GM23338 (cell line): ENCODE results near the gene KCNJ10. TPM values are rescaled to one million over a fixed set of nuclear protein-coding genes. Genes with fewer than 3 reads are reported as not detected.

ENCODE experiments used
- EZH2 ChIP-seq: fragments of 200-600 bp; sonication (generic); IDR thresholded peaks from one replicate; pipeline ENCODE4 v1.8.0; 2017; ENCODE audit warnings: antibody characterized with exemption, mild to moderate bottlenecking, low read depth; ENCODE audit not compliant: unreplicated experiment
- EZH2phosphoT487 ChIP-seq: fragments of 200-600 bp; sonication (generic); IDR thresholded peaks from one replicate; pipeline ENCODE4 v1.8.1; 2018; ENCODE audit warnings: antibody characterized with exemption; ENCODE audit not compliant: unreplicated experiment
- JUNB ChIP-seq: IDR thresholded peaks from one replicate; pipeline ENCODE4 v1.6.1; 2016; ENCODE audit warnings: antibody characterized with exemption; ENCODE audit not compliant: unreplicated experiment
- POLR2AphosphoS5 ChIP-seq: IDR thresholded peaks from 2 replicates; pipeline ENCODE4 v1.6.1; 2016; ENCODE audit warnings: antibody characterized with exemption, low read depth
- ZNF114 ChIP-seq: fragments of 250-450 bp; sonication (Bioruptor Pico); IDR thresholded peaks from 2 replicates; pipeline ENCODE4 v1.5.0; 2020; ENCODE audit warnings: mild to moderate bottlenecking, moderate library complexity
- ZNF331 ChIP-seq: fragments of 250-450 bp; sonication (Bioruptor Pico); IDR thresholded peaks from 2 replicates; pipeline ENCODE4 v1.5.0; 2020; ENCODE audit warnings: low read depth, mild to moderate bottlenecking, moderate library complexity
- polyA plus RNA-seq: library from polyadenylated mRNA; unstranded; fragments of >200 nt; fragmentation: Nextera tagmentation; extraction: Ambion mirVana; gene quantifications from 2 replicates; pipeline ENCODE4 v1.2.1, GENCODE V29; 2016
- total RNA-seq: library from RNA; depleted of rRNA; stranded (reverse); fragments of >200 nt; shearing (Covaris generic); gene quantifications from 2 replicates; pipeline ENCODE4 v1.2.3, GENCODE V29; 2014
- TF ChIP-seq, protein P1 (sequence below): fragments of 250-450 bp; sonication (Bioruptor Pico); IDR thresholded peaks from 2 replicates; pipeline ENCODE4 v1.5.0; 2020; ENCODE audit warnings: mild to moderate bottlenecking, moderate library complexity
- TF ChIP-seq, protein P2 (sequence below): IDR thresholded peaks from 2 replicates; pipeline ENCODE4 v1.6.1; 2016; ENCODE audit warnings: antibody characterized with exemption
- TF ChIP-seq, protein P3 (sequence below): IDR thresholded peaks from one replicate; pipeline ENCODE4 v1.6.1; 2018; ENCODE audit warnings: antibody characterized with exemption; ENCODE audit not compliant: unreplicated experiment

The KCNJ10 gene
- total and polyA plus RNA-seq, 2 experiments from 2014 or later, result 1.4 to 2.8 TPM

DNA sequence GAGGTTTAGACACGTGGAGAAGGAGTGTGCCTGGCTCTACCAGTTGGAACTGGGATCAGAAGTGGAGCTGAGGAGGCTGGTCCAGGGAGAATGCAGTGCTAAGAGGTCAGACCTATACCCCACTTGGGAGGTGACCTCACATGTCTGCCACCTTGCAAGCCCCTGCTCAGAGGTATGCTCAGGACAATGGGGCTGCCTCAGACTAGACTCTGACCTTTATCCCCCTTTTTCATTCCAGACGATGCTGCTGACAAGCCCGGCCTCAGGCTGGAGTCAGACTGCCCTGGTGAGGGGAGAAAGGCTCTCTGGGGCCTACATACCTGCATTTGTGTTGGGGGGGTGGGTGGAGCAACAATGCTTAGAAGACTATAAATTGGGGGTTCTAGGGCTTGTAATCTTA lies 5.2 kb downstream of the KCNJ10 start (continued):
- TF ChIP-seq, protein P1, sequence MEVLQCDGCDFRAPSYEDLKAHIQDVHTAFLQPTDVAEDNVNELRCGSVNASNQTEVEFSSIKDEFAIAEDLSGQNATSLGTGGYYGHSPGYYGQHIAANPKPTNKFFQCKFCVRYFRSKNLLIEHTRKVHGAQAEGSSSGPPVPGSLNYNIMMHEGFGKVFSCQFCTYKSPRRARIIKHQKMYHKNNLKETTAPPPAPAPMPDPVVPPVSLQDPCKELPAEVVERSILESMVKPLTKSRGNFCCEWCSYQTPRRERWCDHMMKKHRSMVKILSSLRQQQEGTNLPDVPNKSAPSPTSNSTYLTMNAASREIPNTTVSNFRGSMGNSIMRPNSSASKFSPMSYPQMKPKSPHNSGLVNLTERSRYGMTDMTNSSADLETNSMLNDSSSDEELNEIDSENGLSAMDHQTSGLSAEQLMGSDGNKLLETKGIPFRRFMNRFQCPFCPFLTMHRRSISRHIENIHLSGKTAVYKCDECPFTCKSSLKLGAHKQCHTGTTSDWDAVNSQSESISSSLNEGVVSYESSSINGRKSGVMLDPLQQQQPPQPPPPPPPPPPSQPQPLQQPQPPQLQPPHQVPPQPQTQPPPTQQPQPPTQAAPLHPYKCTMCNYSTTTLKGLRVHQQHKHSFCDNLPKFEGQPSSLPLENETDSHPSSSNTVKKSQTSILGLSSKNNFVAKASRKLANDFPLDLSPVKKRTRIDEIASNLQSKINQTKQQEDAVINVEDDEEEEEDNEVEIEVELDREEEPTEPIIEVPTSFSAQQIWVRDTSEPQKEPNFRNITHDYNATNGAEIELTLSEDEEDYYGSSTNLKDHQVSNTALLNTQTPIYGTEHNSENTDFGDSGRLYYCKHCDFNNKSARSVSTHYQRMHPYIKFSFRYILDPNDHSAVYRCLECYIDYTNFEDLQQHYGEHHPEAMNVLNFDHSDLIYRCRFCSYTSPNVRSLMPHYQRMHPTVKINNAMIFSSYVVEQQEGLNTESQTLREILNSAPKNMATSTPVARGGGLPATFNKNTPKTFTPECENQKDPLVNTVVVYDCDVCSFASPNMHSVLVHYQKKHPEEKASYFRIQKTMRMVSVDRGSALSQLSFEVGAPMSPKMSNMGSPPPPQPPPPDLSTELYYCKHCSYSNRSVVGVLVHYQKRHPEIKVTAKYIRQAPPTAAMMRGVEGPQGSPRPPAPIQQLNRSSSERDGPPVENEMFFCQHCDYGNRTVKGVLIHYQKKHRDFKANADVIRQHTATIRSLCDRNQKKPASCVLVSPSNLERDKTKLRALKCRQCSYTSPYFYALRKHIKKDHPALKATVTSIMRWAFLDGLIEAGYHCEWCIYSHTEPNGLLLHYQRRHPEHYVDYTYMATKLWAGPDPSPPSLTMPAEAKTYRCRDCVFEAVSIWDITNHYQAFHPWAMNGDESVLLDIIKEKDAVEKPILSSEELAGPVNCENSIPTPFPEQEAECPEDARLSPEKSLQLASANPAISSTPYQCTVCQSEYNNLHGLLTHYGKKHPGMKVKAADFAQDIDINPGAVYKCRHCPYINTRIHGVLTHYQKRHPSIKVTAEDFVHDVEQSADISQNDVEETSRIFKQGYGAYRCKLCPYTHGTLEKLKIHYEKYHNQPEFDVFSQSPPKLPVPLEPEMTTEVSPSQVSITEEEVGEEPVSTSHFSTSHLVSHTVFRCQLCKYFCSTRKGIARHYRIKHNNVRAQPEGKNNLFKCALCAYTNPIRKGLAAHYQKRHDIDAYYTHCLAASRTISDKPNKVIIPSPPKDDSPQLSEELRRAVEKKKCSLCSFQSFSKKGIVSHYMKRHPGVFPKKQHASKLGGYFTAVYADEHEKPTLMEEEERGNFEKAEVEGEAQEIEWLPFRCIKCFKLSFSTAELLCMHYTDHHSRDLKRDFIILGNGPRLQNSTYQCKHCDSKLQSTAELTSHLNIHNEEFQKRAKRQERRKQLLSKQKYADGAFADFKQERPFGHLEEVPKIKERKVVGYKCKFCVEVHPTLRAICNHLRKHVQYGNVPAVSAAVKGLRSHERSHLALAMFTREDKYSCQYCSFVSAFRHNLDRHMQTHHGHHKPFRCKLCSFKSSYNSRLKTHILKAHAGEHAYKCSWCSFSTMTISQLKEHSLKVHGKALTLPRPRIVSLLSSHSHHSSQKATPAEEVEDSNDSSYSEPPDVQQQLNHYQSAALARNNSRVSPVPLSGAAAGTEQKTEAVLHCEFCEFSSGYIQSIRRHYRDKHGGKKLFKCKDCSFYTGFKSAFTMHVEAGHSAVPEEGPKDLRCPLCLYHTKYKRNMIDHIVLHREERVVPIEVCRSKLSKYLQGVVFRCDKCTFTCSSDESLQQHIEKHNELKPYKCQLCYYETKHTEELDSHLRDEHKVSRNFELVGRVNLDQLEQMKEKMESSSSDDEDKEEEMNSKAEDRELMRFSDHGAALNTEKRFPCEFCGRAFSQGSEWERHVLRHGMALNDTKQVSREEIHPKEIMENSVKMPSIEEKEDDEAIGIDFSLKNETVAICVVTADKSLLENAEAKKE, result no peak
- no peak for TF ChIP-seq JUNB
- TF ChIP-seq ZNF114, result no peak
- TF ChIP-seq, protein P2, sequence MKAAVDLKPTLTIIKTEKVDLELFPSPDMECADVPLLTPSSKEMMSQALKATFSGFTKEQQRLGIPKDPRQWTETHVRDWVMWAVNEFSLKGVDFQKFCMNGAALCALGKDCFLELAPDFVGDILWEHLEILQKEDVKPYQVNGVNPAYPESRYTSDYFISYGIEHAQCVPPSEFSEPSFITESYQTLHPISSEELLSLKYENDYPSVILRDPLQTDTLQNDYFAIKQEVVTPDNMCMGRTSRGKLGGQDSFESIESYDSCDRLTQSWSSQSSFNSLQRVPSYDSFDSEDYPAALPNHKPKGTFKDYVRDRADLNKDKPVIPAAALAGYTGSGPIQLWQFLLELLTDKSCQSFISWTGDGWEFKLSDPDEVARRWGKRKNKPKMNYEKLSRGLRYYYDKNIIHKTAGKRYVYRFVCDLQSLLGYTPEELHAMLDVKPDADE, result no peak
- TF ChIP-seq EZH2phosphoT487, result no peak
- no peak for TF ChIP-seq ZNF331 (CRISPR knock-in tag)
- TF ChIP-seq, protein P3, sequence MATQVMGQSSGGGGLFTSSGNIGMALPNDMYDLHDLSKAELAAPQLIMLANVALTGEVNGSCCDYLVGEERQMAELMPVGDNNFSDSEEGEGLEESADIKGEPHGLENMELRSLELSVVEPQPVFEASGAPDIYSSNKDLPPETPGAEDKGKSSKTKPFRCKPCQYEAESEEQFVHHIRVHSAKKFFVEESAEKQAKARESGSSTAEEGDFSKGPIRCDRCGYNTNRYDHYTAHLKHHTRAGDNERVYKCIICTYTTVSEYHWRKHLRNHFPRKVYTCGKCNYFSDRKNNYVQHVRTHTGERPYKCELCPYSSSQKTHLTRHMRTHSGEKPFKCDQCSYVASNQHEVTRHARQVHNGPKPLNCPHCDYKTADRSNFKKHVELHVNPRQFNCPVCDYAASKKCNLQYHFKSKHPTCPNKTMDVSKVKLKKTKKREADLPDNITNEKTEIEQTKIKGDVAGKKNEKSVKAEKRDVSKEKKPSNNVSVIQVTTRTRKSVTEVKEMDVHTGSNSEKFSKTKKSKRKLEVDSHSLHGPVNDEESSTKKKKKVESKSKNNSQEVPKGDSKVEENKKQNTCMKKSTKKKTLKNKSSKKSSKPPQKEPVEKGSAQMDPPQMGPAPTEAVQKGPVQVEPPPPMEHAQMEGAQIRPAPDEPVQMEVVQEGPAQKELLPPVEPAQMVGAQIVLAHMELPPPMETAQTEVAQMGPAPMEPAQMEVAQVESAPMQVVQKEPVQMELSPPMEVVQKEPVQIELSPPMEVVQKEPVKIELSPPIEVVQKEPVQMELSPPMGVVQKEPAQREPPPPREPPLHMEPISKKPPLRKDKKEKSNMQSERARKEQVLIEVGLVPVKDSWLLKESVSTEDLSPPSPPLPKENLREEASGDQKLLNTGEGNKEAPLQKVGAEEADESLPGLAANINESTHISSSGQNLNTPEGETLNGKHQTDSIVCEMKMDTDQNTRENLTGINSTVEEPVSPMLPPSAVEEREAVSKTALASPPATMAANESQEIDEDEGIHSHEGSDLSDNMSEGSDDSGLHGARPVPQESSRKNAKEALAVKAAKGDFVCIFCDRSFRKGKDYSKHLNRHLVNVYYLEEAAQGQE, result no peak
- no peak for TF ChIP-seq POLR2AphosphoS5
- TF ChIP-seq EZH2, result no peak
